A549 (cell line): Measurements from ENCODE around the gene SEMA3C. TPM values are rescaled to one million over a fixed set of nuclear protein-coding genes. Genes with fewer than 3 reads are reported as not detected.

Experiments
- ATAC-seq, 2 experiments: fragments of 200-7000 bp in 1 of 2; fragments of >200 bp in 1 of 2; cut with Nextera tagmentation in 1 of 2; cut with Tn5 transposase in 1 of 2; 3 replicates each; pipeline versions ENCODE4 v1.8.0 to v1.9.1; 2018 to 2020; ENCODE audit warnings: mild to moderate bottlenecking in 1 of 2, moderate library complexity in 1 of 2
- CTCF ChIA-PET: fragments of 300-600 bp; sonication (Branson Sonifier 250); formaldehyde crosslinking; extraction: SDS; loops from one replicate; lab custom pipeline; 2021; ENCODE audit warnings: antibody characterized with exemption, inconsistent platforms; lab: Yijun Ruan, JAX
- POLR2A ChIA-PET: fragments of 350-600 bp; formaldehyde crosslinking; extraction: SDS; loops from one replicate; lab custom pipeline; 2021; ENCODE audit warnings: antibody characterized with exemption, inconsistent platforms; lab: Yijun Ruan, JAX
- DNase-seq, 2 experiments: peaks; one replicate each; pipeline versions ENCODE4 v3.0.0 to v3.0.0-alpha.2; 2011 to 2016; ENCODE audit warnings: low read depth in 1 of 2, low spot score in 1 of 2
- FAIRE-seq: peaks from 2 replicates; lab custom pipeline; 2011; peaks lifted over from hg19 to GRCh38; lab: Jason Lieb, UNC
- H3K27ac ChIP-seq, 2 experiments: fragments of >200 bp; sonication (Bioruptor Twin); formaldehyde crosslinking; 3 replicates each; pipeline ENCODE4 v1.5.1; 2016 to 2017
- H3K4me1 ChIP-seq: fragments of >200 bp; sonication (Bioruptor Twin); formaldehyde crosslinking; 3 replicates; pipeline ENCODE4 v1.6.1; 2016
- H3K4me2 ChIP-seq: fragments of >200 bp; sonication (Bioruptor Twin); formaldehyde crosslinking; 3 replicates; pipeline ENCODE4 v1.6.1; 2016
- H3K4me3 ChIP-seq: fragments of >200 bp; sonication (Bioruptor Twin); formaldehyde crosslinking; 3 replicates; pipeline ENCODE4 v1.5.1; 2016
- H3K9me3 ChIP-seq: fragments of >200 bp; sonication (Bioruptor Twin); formaldehyde crosslinking; 3 replicates; pipeline ENCODE4 v1.6.1; 2016
- BCL3 ChIP-seq: fragments of >200 bp; sonication (Bioruptor Twin); formaldehyde crosslinking; IDR thresholded peaks from 3 replicates; pipeline ENCODE4 v1.6.1; 2016
- BHLHE40 ChIP-seq: IDR thresholded peaks from 2 replicates; pipeline ENCODE4 v1.6.1; 2012; ENCODE audit warnings: low read depth, low read length, inconsistent platforms
- CBX2 ChIP-seq: fragments of 200-600 bp; sonication (generic); IDR thresholded peaks from 2 replicates; pipeline ENCODE4 v1.6.1; 2016; ENCODE audit warnings: low read depth, mild to moderate bottlenecking, borderline replicate concordance
- CBX8 ChIP-seq: fragments of 200-600 bp; sonication (generic); IDR thresholded peaks from 2 replicates; pipeline ENCODE4 v1.6.1; 2016
- CHD2 ChIP-seq: fragments of 150-350 bp; IDR thresholded peaks from 2 replicates; pipeline ENCODE4 v1.6.1; 2014; ENCODE audit warnings: low read length; ENCODE audit not compliant: partially characterized antibody
- CHD4 ChIP-seq: fragments of 200-600 bp; sonication (generic); IDR thresholded peaks from 2 replicates; pipeline ENCODE4 v1.6.1; 2016; ENCODE audit warnings: antibody characterized with exemption, mild to moderate bottlenecking, borderline replicate concordance
- EHMT2 ChIP-seq: fragments of 200-600 bp; sonication (generic); IDR thresholded peaks from 2 replicates; pipeline ENCODE4 v1.6.1; 2016; ENCODE audit warnings: antibody characterized with exemption, low read depth, mild to moderate bottlenecking, moderate library complexity
- ELK1 ChIP-seq: fragments of 150-350 bp; IDR thresholded peaks from 2 replicates; pipeline ENCODE4 v1.6.1; 2014; ENCODE audit warnings: low read depth, mild to moderate bottlenecking, low read length
- ESRRA ChIP-seq: fragments of 150-350 bp; IDR thresholded peaks from 2 replicates; pipeline ENCODE4 v1.6.1; 2014; ENCODE audit warnings: mild to moderate bottlenecking, low read length, borderline replicate concordance
- FOSL2 ChIP-seq, 2 experiments: fragments of 450-650 bp in 1 of 2; fragments of >200 bp in 1 of 2; sonication (Bioruptor Twin) in 1 of 2; formaldehyde crosslinking; IDR thresholded peaks; 2 replicates each; pipeline versions ENCODE4 v1.5.0 to v1.6.1; 2016 to 2020; ENCODE audit warnings: mild to moderate bottlenecking in 1 of 2, moderate library complexity in 1 of 2
- GATA3 ChIP-seq: IDR thresholded peaks from 2 replicates; pipeline ENCODE4 v1.6.1; 2012; ENCODE audit warnings: borderline replicate concordance
- HES2 ChIP-seq: fragments of >200 bp; sonication (Bioruptor Twin); formaldehyde crosslinking; IDR thresholded peaks from 2 replicates; pipeline ENCODE4 v1.6.1; 2016
- HOXA7 ChIP-seq: fragments of 250-450 bp; sonication (Bioruptor Pico); IDR thresholded peaks from 2 replicates; pipeline ENCODE4 v1.5.0; 2020; ENCODE audit warnings: mild to moderate bottlenecking, moderate library complexity
- HOXB5 ChIP-seq: fragments of 250-450 bp; sonication (Bioruptor Pico); IDR thresholded peaks from 2 replicates; pipeline ENCODE4 v1.5.0; 2020; ENCODE audit warnings: mild to moderate bottlenecking, moderate library complexity
- JUN ChIP-seq, 2 experiments: fragments of >200 bp; sonication (Bioruptor Twin); formaldehyde crosslinking; IDR thresholded peaks; 2 replicates in 1 of 2; 3 replicates in 1 of 2; pipeline ENCODE4 v1.6.1; 2016 to 2017
- JUNB ChIP-seq: fragments of >200 bp; sonication (Bioruptor Twin); formaldehyde crosslinking; IDR thresholded peaks from 2 replicates; pipeline ENCODE4 v1.6.1; 2016
- KDM5A ChIP-seq: fragments of 200-600 bp; sonication (generic); IDR thresholded peaks from 2 replicates; pipeline ENCODE4 v1.6.1; 2016; ENCODE audit warnings: antibody characterized with exemption, mild to moderate bottlenecking
- NR3C1 ChIP-seq: fragments of >200 bp; sonication (Bioruptor Twin); formaldehyde crosslinking; IDR thresholded peaks from 3 replicates; pipeline ENCODE4 v1.6.1; 2017
- PBX3 ChIP-seq: IDR thresholded peaks from 2 replicates; pipeline ENCODE4 v1.6.1; 2012
- POLR2AphosphoS2 ChIP-seq: conservative IDR thresholded peaks from 2 replicates; pipeline ENCODE4 v1.6.1; 2012; ENCODE audit warnings: low read length, improper control_type of control experiment, inconsistent platforms
- RAD21 ChIP-seq, 2 experiments: fragments of >200 bp in 1 of 2; sonication (Bioruptor Twin) in 1 of 2; formaldehyde crosslinking in 1 of 2; IDR thresholded peaks in 1 of 2; conservative IDR thresholded peaks in 1 of 2; 2 replicates in 1 of 2; 3 replicates in 1 of 2; pipeline ENCODE4 v1.6.1; 2012 to 2018; ENCODE audit warnings: inconsistent platforms in 1 of 2
- ZNF302 ChIP-seq: fragments of 250-450 bp; sonication (Bioruptor Pico); IDR thresholded peaks from 2 replicates; pipeline ENCODE4 v1.9.0; 2021; ENCODE audit warnings: inconsistent platforms, mild to moderate bottlenecking, moderate library complexity
- ZSCAN20 ChIP-seq: fragments of 250-450 bp; sonication (Bioruptor Pico); IDR thresholded peaks from 2 replicates; pipeline ENCODE4 v1.8.0; 2022; ENCODE audit warnings: mild to moderate bottlenecking, moderate library complexity
- WGBS: methylation state at CpG from one replicate; pipeline ENCODE4 v1.1.6; 2017; ENCODE audit errors: missing lambda C conversion rate; 5-methylcytosine and 5-hydroxymethylcytosine counted together
- polyA plus RNA-seq, 4 experiments: library from polyadenylated mRNA; depleted of rRNA in 3 of 4; stranded (reverse); fragments of >200 nt; fragmentation: RNase III in 1 of 4; extraction: RNeasy Plus Mini Kit Qiagen cat#74134 plus additional on column Dnase treatment in 1 of 4; gene quantifications; 2 replicates in 3 of 4; 3 replicates in 1 of 4; pipeline ENCODE4 v1.2.3, GENCODE V29; 2011 to 2017

SEMA3C gene
- polyA plus RNA-seq, 2 of the 4 experiments (the other 2 are of a cell fraction) = 78.1 to 212 TPM

- POLR2A ChIA-PET = no interaction called here
- H3K4me1 ChIP-seq = peaks cover 38% of the 10 kb centered on the region
- WGBS = 80% methylated on average over 6 of the region's 6 CpGs
- DNase-seq (no peak), FAIRE-seq (no peak), ATAC-seq (peak in 1 of 2 experiments; percentile 32; a peak in 1 of 6 replicates)
- H3K4me2 ChIP-seq = peak overlapping the region; percentile 30; the same call in 1 of the 3 replicates
- CTCF ChIA-PET = interaction anchor here (0.6 kb wide), 1 partner anchor 651 kb away, joined by 3 read pairs; no protein-coding TSS in a partner anchor
- peak overlapping the region; percentile 6 to 78; a peak in 4 of 6 replicates for H3K27ac ChIP-seq
- TF ChIP-seq HOXB5 (no peak), CHD4 (no peak), HES2 (no peak), KDM5A (no peak), ESRRA (no peak), JUN (IDR thresholded peaks at IDR 0.05) (no peak), CBX8 (no peak), ZNF302 (CRISPR knock-in tag) (no peak), BCL3 (no peak)
- peaks cover 5% of the 10 kb centered on the region; the same call in 1 of the 3 replicates for H3K9me3 ChIP-seq
- H3K4me3 ChIP-seq = no peak overlapping the region
Measured at GRCh38 chr7:80806663-80807062, 112.2 kb downstream of the SEMA3C start.

GRCh38 chr7:80804589-80804988 lies 114.3 kb downstream of the SEMA3C start:
- FAIRE-seq (peak; percentile 13), DNase-seq (no peak), ATAC-seq (no peak)
- Histone ChIP-seq H3K4me1 (peaks cover 38% of the 10 kb centered on the region), H3K4me3 (no peak overlapping the region), H3K4me2 (no peak overlapping the region), H3K27ac (no peak overlapping the region), H3K9me3 (peaks cover 4% of the 10 kb centered on the region; the same call in 1 of the 3 replicates)
- ChIA-PET CTCF (no interaction called here), POLR2A (no interaction called here)
- TF ChIP-seq POLR2AphosphoS2 = no peak
- TF ChIP-seq RAD21 (conservative IDR thresholded peaks at IDR 0.05 in 1 of 2, IDR thresholded peaks at IDR 0.05 in 1 of 2) = no peak
- no peak for TF ChIP-seq HOXA7
- TF ChIP-seq ZNF302 (CRISPR knock-in tag) = no peak
- no peak for TF ChIP-seq KDM5A
- TF ChIP-seq HES2 = no peak
- no peak for TF ChIP-seq NR3C1
- no peak for TF ChIP-seq CHD2
- no peak for TF ChIP-seq FOSL2 (IDR thresholded peaks at IDR 0.05)
- TF ChIP-seq FOSL2 (CRISPR knock-in tag; IDR thresholded peaks at IDR 0.05) = no peak
- 78% methylated on average over 4 of the region's 4 CpGs for WGBS

- FAIRE-seq (no peak), DNase-seq (no peak), ATAC-seq (no peak)
- Histone ChIP-seq H3K4me3 (no peak overlapping the region), H3K4me2 (no peak overlapping the region), H3K9me3 (no peaks in the 10 kb centered on the region), H3K27ac (no peak overlapping the region), H3K4me1 (peaks cover 31% of the 10 kb centered on the region)
- ChIA-PET CTCF (no interaction called here), POLR2A (no interaction called here)
- TF ChIP-seq ZSCAN20 (CRISPR knock-in tag) = no peak
- no peak for TF ChIP-seq JUNB
- no peak for TF ChIP-seq BHLHE40
- TF ChIP-seq ELK1 = no peak
- TF ChIP-seq GATA3 = no peak
- no peak for TF ChIP-seq EHMT2
- no peak for TF ChIP-seq ZNF302 (CRISPR knock-in tag)
- no peak for TF ChIP-seq CBX2
- no peak for TF ChIP-seq PBX3
- TF ChIP-seq FOSL2 (IDR thresholded peaks at IDR 0.05) = no peak
- TF ChIP-seq FOSL2 (CRISPR knock-in tag; IDR thresholded peaks at IDR 0.05) = no peak
- WGBS = 53% methylated on average over 5 of the region's 5 CpGs
Measured at GRCh38 chr7:80802527-80802926, 116.3 kb downstream of the SEMA3C start.
